OCI-LY3 (cell line): ENCODE data around the gene BRAT1.

Experiments
- CTCF ChIP-seq: fragments of 200-600, 300-600 bp; sonication (generic); IDR thresholded peaks from 2 replicates; pipeline ENCODE4 v1.5.1; 2014; ENCODE audit warnings: antibody characterized with exemption, low read length, low read depth
- EZH2phosphoT487 ChIP-seq: fragments of 200-600 bp; shearing (Covaris generic); IDR thresholded peaks from 2 replicates; pipeline ENCODE4 v1.6.1; 2018; ENCODE audit warnings: antibody characterized with exemption, mixed run types, low read depth

DNA sequence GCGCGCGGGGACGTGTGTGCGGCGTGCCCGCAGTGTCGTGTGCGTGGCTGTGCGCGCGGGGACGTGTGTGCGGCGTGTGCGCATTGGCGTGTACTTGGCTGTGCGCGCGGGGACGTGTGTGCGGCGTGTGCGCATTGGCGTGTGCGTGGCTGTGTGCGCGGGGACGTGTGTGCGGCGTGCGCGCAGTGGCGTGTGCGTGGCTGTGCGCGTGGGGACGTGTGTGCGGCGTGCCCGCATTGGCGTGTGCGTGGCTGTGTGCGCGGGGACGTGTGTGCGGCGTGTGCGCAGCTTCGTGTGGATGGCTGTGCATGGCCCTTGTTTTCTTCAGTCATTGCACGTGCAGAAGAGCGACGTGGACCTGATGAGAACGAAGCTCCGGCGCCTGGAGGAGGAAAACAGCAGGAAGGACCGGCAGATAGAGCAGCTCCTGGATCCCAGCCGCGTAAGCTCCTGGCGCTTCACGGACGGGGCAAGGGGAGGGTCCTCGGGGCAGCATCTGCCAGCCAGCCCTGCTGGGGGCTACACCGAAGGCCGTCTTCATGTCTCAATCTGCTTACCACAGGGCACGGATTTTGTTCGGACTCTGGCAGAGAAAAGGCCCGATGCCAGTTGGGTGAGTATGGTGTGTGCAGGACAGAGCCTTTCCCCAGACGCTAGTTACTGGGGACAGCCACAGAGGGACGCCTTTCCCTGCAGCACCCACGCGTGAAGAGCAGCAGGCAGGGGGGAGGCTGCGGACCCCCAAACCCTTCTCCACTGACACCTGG is 22.8 kb upstream of the BRAT1 start:
- no peak for TF ChIP-seq CTCF
- TF ChIP-seq EZH2phosphoT487 = no peak
